Adrenal gland (tissue), 12 donors: Measurements from ENCODE around the gene SCG3. TPM values are rescaled to one million over a fixed set of nuclear protein-coding genes. Genes with fewer than 3 reads are reported as not detected.

Source experiments
- DNase-seq, 7 donors: peaks; one replicate each; pipeline ENCODE4 v3.0.0-alpha.2; 2019 to 2020
- H3K27ac ChIP-seq, 5 donors: fragments of 200-600 bp; sonication (generic) in 4 of 5; 1 replicate in 3 of 5; 2 replicates in 2 of 5; pipeline versions ENCODE4 v1.5.1 to v1.8.0; 2016 to 2020; ENCODE audit warnings: mild to moderate bottlenecking in 1 of 5
- H3K27me3 ChIP-seq: fragments of 200-600 bp; 2 replicates; pipeline ENCODE4 v1.8.0; 2021
- H3K36me3 ChIP-seq, 2 donors: fragments of 200-600 bp; replicated peaks in 1 of 2; 1 replicate in 1 of 2; 2 replicates in 1 of 2; pipeline versions ENCODE4 v1.5.1 to v1.8.0; 2018 to 2022
- H3K4me1 ChIP-seq, 2 donors: fragments of 200-600 bp; replicated peaks in 1 of 2; 1 replicate in 1 of 2; 2 replicates in 1 of 2; pipeline versions ENCODE4 v1.5.1 to v1.8.0; 2018 to 2021
- H3K4me3 ChIP-seq, 4 donors: fragments of 200-600 bp; sonication (generic) in 3 of 4; one replicate each; pipeline ENCODE4 v1.5.1; 2016 to 2018
- H3K9me3 ChIP-seq, 3 donors: fragments of 200-600 bp; sonication (generic) in 1 of 3; replicated peaks in 1 of 3; 1 replicate in 2 of 3; 2 replicates in 1 of 3; pipeline versions ENCODE4 v1.5.1 to v1.8.0; 2016 to 2021
- CTCF ChIP-seq, 6 experiments: fragments of 450-650 bp in 4 of 6; fragments of 200-600 bp in 2 of 6; sonication (generic) in 1 of 6; IDR thresholded peaks; 1 replicate in 5 of 6; 2 replicates in 1 of 6; pipeline versions ENCODE4 v1.5.1 to v1.8.0; 2016 to 2021; ENCODE audit warnings: antibody characterized with exemption in 6 of 6, mild to moderate bottlenecking in 2 of 6, moderate library complexity in 1 of 6
- POLR2A ChIP-seq, 2 donors: fragments of 450-650 bp; IDR thresholded peaks; one replicate each; pipeline ENCODE4 v1.6.1; 2017; ENCODE audit warnings: antibody characterized with exemption in 2 of 2, mild to moderate bottlenecking in 2 of 2, moderate library complexity in 1 of 2
- WGBS, 4 donors: extraction: QIAGEN DNeasy Blood & Tissue Kit in 2 of 4; methylation state at CpG; one replicate each; pipeline versions ENCODE4 v1.1.5 to v1.1.7; 2013 to 2017; 5-methylcytosine and 5-hydroxymethylcytosine counted together
- intact Hi-C, 2 donors: fragments of 100-400 bp; cut with DNase I; formaldehyde crosslinking; loops; one replicate each; pipeline versions ENCODE4 v1.14.1 to v1.15.0; 2022 to 2023
- polyA plus RNA-seq, 3 donors: library from polyadenylated mRNA; stranded (reverse); fragments of 200-250 nt in 2 of 3; fragments of 350-450 nt in 1 of 3; fragmentation: Illumina TruSeq in 1 of 3; extraction: RNeasy Lipid Tissue Mini Kit (QIAGEN cat#74804) in 1 of 3; gene quantifications; one replicate each; pipeline ENCODE4 v1.2.3, GENCODE V29; 2013 to 2014
- total RNA-seq, 9 donors: library from RNA; depleted of rRNA in 4 of 9; stranded (reverse); fragments of >200 nt in 4 of 9; fragments of 120-200 nt in 1 of 9; fragmentation: NEBNext Ultra II Directional in 1 of 9; extraction: Animal tissue kit (Norgen Biotek cat#: 25700) in 1 of 9; gene quantifications; one replicate each; pipeline versions ENCODE4 v1.1.0 to v1.2.4, GENCODE V29; 2013 to 2023
- donor health status: healthy with polysubstance abuse.
- donor health status: Bipolar disorder and iron deficiency.
- donor health status: DM: yes; HTN: yes; CAD: no.
- donor health status: DM: no; HTN: no; CAD: no.
- donor health status: DM: no; HTN: no; CAD: no.
- donor health status: DM: yes; HTN: yes; CAD: no.

Gene SCG3
- total and polyA plus RNA-seq, 12 donors: 0.14 to 18.5 (median 2.7) TPM; not detected in 2

- Histone ChIP-seq H3K27ac (no peak overlapping the region), H3K27me3 (peaks cover 2% of the 10 kb centered on the region), H3K9me3 (peaks cover 0 to 5% (median 0%) of the 10 kb centered on the region in 3 donors), H3K4me1 (no peaks in the 10 kb centered on the region), H3K4me3 (no peak overlapping the region), H3K36me3 (no peaks in the 10 kb centered on the region)
- intact Hi-C loops: no loop called here
- TF ChIP-seq POLR2A (IDR thresholded peaks at IDR 0.05) (no peak), CTCF (IDR thresholded peaks at IDR 0.05) (no peak)
- no peak for DNase-seq
- WGBS, 4 donors: 0 to 86% (median 22%) methylated on average over 1 of the region's 1 CpG
Observed at GRCh38 chr15:51687565-51687964, 6.3 kb downstream of the SCG3 start.

- H3K4me3 ChIP-seq: no peak overlapping the region
- no peak for TF ChIP-seq POLR2A (IDR thresholded peaks at IDR 0.05)
- peak in 2 of 6 experiments; percentile 18 to 24 for TF ChIP-seq CTCF (IDR thresholded peaks at IDR 0.05)
- H3K27ac ChIP-seq: no peak overlapping the region
- no peaks in the 10 kb centered on the region for H3K36me3 ChIP-seq
- intact Hi-C loops: no loop called here
- WGBS, 4 donors: 70 to 94% (median 77%) methylated on average over 2 of the region's 2 CpGs
- no peaks in the 10 kb centered on the region for H3K9me3 ChIP-seq
- no peaks in the 10 kb centered on the region for H3K27me3 ChIP-seq
- no peaks in the 10 kb centered on the region for H3K4me1 ChIP-seq
- no peak for DNase-seq
Observed at GRCh38 chr15:51688863-51689262, 7.6 kb downstream of the SCG3 start.

GRCh38 chr15:51692154-51692553 lies 10.9 kb downstream of the SCG3 start:
- 51 to 61% (median 59%) methylated on average over 3 of the region's 3 CpGs for WGBS, 4 donors
- no peaks in the 10 kb centered on the region for H3K4me1 ChIP-seq
- no peaks in the 10 kb centered on the region for H3K36me3 ChIP-seq
- intact Hi-C loops: no loop called here
- no peak for DNase-seq
- H3K4me3 ChIP-seq: no peak overlapping the region
- no peak for TF ChIP-seq CTCF (IDR thresholded peaks at IDR 0.05)
- TF ChIP-seq POLR2A (IDR thresholded peaks at IDR 0.05): no peak
- no peak overlapping the region for H3K27ac ChIP-seq
- H3K27me3 ChIP-seq: no peaks in the 10 kb centered on the region
- no peaks in the 10 kb centered on the region for H3K9me3 ChIP-seq

- no peaks in the 10 kb centered on the region for H3K36me3 ChIP-seq
- H3K27ac ChIP-seq: no peak overlapping the region
- no peak overlapping the region for H3K4me3 ChIP-seq
- WGBS, 4 donors: 73 to 77% (median 75%) methylated on average over 4 to 5 of the region's 5 CpGs
- DNase-seq: no peak
- no peaks in the 10 kb centered on the region for H3K27me3 ChIP-seq
- no peak for TF ChIP-seq CTCF (IDR thresholded peaks at IDR 0.05)
- TF ChIP-seq POLR2A (IDR thresholded peaks at IDR 0.05): no peak
- intact Hi-C loops: no loop called here
- no peaks in the 10 kb centered on the region for H3K9me3 ChIP-seq
- no peaks in the 10 kb centered on the region for H3K4me1 ChIP-seq
Observed at GRCh38 chr15:51696566-51696965, 15.3 kb downstream of the SCG3 start.
